HG03196 (cell line): ENCODE data around the gene MILR1.

Experiments used
- ATAC-seq: cut with Tn5 transposase; IDR thresholded peaks from one replicate; pipeline ENCODE4 v1.9.1; 2021; ENCODE audit not compliant: unreplicated experiment

The MILR1 gene

DNA sequence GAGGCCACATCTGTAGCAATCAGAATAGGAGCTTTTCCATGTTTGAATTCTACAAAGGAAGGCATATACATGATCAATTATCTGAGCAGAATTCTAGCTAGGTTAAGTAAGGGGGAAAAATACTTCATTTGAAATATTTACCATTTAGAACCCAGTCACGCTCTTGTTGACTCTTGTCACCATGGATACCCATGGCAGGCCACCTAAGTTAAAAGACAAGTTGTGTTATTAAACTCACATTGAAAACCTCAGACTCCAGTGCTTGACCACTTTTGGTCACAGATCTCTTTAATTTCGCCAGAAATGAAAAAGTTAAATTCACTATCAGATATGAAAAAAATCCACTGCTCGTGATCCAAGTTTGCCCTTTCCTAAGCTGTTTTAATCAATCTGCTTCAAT is 53.1 kb downstream of the MILR1 start:
- no peak for ATAC-seq

GRCh38 chr17:64502809-64503208 is 53.9 kb downstream of the MILR1 start:
- ATAC-seq = no peak

GRCh38 chr17:64503341-64503740 is 54.4 kb downstream of the MILR1 start:
- ATAC-seq = no peak

DNA sequence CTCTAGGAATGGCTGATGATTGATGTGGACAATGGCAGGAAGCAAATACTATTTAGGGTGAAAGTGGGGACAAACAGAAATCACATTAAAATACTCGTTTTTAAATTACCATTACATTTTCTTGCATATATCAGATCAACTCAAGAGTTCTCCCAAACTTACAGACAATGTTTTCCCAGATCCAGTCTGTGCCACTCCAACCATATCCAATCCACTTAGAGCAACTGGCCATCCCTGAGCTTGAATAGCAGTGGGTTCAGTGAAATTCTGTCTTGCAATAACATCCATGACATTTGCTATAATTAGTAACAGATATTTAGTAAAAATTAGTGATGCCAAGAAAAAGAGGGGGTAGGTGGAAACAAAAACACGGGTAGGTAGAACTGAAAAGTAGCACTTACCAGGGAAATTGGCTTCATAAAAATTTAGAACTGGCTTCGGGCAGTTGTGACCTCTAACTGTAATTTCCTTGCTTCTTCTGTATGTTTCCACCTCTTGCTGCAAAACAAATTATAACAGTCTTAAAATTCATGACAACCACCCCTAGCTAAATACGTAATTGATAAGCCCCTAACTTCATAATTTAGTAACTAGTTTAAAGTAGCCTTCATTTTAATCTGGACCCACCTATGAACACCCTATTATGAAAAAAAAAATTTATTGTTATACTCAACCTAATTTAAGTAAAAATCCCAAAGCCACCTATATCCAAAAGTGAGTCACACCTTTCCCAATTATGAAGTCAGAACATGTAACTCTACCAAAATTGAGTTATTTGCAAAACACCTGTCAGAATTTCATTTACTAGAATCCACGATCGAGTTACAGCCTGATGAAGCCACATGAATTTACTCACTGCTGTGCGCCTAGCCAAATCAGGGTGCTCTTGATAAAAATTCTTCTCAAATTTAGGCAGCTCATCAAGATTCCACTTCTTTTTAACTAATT is 55.2 kb downstream of the MILR1 start:
- no peak for ATAC-seq

- ATAC-seq = no peak
Measured at GRCh38 chr17:64504769-64505339, 55.9 kb downstream of the MILR1 start.

DNA sequence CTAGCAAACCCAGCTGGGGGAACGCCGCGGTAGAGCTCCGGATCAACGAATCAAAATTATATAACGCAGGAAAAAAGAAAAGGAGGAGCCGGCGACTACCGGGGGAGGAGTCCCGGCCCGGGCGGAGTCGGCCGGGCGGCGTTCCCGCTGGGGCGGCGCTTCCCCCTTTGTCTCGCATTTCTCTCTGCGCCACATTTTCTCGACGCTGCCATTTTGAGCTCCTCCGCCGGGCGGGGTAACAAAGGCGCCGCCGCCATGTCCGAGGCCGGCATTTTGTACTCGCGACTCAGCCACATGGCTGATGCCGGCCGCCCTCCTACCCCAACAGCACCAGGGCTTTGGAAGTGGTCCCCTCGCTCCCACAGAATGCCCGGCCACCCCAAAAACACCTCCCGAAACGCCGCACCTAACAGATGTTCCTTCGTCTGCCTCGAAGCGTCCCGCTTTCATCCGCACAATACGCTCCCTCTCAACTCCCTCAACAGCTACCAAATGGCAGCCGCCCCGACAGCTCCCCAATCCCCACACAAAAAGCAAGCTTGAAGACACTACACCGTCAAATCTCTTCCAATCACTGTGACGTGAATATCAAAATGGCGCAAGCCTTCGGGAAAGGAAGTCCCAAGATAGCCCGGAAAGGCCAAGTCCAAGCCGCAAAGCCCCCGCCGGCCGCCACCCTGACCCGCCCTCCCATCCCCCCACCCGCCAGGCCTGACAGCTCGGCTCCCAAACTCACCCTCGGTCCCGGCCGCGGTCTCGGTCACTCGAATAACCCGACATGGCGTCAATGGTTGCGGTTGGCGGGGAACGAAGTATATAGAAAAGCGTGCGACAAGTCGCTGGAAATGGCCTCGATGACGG is 56.7 kb downstream of the MILR1 start:
- ATAC-seq = peak; percentile 22

DNA sequence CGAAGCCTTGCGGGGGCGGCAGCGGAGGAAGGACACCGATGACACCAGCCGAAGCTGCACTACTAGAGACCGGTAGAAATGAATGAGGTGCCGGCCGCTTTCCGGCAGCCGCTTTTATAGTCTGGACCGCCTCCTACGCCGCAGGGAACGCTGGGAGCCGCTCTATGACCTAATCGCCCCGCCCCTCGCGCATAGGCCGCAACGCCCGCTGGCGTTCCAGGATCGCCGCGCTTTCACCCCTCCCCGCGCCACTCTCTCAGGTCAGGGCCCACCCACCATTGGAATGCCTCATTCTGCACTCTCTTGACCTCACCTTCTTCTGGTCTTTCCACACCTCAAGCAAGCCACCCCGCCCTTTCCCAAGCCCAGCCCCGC is 57.3 kb downstream of the MILR1 start, which contains the start of gene DDX5:
Gene DDX5, minus strand, starts transcription at position 89 of the 375 bp plus-strand sequence. CDS start 170 bp downstream, outside the sequence.
- peak; percentile 62 for ATAC-seq

- peak; percentile 69 for ATAC-seq
Measured at GRCh38 chr17:64506576-64507412, 57.9 kb downstream of the MILR1 start, which contains the start of gene CEP95. TSS of gene CEP95 (plus strand) at chr17:64506977. CDS start at chr17:64507098, 121 bp downstream.

- peak; percentile 18 for ATAC-seq
Measured at GRCh38 chr17:64507413-64507782, 58.5 kb downstream of the MILR1 start.

DNA sequence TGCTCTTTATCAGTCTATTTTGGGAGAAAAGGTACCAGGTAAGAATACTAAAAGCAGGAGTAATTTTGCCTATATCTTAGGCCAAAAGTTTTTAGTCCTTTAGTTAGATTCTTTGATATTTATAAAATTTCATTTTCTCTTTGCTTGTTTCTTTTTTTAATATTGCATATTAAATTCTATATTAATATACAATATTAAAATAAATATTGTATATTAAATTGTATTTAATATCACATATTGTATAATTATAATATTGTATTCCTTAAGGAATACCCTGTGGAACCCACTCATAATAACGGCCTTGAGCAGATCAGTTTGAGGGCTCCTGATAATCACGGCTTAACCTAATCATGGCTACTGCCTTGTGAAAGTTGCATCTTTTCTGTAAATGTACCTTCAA is 59.8 kb downstream of the MILR1 start:
- ATAC-seq = no peak

DNA sequence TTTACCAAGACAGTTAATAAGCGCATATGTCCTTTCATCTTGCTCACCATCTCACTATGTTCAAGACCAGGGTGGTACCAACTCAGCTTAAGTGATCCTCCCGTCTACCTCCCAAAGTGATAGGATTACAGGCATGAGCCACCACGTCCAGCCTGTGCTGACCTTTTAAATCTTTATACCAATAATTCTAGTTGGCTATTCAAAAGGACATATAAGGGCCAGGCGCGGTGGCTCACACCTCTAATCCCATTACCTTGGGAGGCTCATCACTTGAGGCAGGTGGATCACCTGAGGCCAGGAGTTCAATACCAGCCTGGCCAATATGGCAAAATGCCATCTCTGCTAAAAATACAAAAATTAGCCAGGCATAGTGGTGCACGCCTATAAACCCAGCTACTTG is 60.3 kb downstream of the MILR1 start:
- no peak for ATAC-seq

DNA sequence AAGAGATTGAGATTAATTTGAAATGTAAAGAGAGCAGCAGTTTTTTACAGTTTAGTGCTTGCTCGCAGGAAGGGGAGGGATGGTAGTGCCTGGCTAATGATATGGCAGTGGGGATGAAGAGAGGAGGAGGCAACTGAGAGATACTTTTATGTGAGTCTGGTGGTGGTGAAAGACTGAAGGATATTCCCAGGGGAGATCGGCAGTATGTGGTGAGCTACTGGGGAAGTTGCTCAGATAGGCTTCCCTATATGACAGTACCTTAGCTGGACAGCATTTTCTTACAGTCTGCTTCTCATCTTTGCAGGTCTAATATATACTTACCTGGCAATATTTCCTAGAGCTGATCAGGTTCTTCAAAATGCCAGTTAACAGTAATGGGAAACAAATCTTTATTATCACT is 66.5 kb downstream of the MILR1 start:
- no peak for ATAC-seq

DNA sequence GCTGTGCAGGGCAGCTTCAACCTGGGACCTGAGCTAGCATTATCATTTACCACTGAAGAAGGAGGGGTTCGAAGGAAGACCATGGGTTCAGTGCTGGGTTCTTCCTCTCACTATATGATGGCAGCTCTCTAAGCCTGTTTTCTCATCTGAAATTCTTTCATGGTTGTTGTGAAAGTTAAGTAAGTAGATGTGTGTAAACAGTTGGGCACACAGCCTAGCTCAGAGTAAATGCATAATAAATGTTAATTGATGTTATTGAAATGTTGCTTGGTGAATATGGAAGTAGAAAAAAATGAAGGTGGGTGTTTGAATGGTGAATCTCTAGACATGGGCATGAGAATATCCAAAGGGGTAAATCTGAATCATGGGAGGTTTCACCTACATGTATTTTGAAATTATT is 66.9 kb downstream of the MILR1 start:
- no peak for ATAC-seq
